ENCODE data around the gene TAS2R38.
"Not testable (repeated sequence)": the region's sequence is repeated elsewhere in the genome, so short reads cannot be mapped to it uniquely, and the experiment has no call there.

TAS2R38 gene

DNA sequence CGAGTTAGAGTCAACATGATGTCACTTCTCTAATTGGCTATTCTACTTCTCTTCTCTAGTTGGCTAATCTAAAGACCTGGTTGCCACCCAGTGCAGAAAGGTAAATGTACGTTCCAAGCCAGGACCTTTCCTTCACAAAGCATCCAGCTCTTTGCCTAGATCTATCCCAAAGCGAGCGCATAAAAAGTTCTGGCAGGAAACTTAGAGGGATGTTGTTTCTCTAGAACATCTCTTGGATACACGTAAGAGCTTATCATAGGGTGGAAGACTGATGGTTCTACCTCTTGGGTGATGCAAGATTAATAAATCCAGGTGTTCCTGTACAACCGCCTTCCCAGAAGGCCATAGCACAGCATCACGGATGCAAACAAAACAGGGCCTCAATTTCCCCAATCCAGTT lies at the start of gene TAS2R38:
TAS2R38 (minus strand) TSS at position 101 of the 400 bp plus-strand sequence; CDS start at position 17, 84 bp downstream.
- DNase-seq = no peak

DNA sequence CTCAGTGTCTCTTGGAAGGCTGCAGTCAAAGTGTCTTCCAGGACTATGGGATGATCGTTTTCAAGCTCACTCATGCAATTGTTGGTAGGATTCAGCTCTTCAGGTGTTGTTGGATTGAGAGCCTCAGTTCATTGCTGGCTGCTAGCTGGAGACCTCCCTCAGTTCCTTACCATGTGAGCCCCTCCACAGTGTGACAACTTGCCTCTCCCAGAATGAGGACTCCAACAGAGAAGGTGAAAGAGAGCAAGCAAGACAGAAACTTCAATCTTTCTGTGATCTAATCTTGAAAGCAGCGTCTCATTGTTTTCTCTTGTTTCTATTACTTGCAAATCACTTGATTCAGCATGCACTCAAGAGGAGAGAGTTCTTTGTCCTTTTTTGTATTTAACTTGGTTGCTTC lies 44.6 kb upstream of the TAS2R38 start:
- DNase-seq = no peak

DNA sequence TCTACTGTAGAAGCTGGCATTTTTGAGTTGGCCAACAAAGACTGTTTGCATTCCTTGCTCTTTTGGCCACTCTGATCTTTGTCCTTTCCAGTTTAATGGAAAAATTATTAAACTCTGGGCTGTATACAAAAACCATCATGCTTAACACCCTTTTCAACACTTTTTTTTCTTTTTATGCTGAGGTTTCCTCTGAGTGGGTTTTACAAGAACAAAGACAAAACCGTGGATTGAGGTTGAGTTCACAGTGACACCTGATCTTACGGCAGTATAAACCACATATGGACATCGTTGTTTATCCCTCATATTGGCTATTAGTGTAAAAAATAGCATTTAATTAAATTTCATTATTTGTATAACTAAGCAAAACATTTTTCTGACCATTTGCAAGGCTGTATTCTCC lies 43.9 kb upstream of the TAS2R38 start:
- DNase-seq = no peak

DNA sequence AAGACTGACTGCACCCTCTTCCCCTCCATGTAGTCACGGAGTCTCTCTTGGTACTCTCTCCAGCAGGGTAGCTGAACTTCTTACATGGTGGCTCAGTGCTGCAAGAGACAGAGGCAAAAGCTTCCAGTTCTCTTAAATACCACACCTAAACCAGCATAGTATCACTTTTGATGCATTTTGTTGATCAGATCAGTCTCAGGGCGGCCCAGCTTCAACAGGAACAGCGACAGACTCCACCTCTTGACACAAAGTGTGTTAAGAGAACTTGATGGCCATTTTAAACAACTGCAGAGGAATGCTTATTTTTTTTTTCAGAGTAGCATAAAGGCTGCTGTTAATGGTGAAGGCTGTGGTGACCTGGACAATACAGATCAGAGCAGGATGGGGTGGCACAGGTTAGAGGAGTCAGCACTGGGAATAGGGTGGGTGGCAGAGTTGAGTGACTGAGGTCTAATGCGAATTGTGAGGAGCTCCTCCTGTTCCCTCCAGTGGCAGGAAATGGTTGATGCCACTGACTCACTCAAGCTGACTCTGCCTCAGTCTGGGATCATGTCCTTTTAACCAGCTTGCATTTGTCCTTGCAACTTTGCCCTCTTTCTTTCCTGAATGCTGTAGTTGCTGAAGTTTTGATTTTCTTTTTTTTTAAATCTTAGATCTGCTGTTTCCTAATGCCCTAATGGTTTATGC lies 39.4 kb upstream of the TAS2R38 start:
- no peak for DNase-seq

DNA sequence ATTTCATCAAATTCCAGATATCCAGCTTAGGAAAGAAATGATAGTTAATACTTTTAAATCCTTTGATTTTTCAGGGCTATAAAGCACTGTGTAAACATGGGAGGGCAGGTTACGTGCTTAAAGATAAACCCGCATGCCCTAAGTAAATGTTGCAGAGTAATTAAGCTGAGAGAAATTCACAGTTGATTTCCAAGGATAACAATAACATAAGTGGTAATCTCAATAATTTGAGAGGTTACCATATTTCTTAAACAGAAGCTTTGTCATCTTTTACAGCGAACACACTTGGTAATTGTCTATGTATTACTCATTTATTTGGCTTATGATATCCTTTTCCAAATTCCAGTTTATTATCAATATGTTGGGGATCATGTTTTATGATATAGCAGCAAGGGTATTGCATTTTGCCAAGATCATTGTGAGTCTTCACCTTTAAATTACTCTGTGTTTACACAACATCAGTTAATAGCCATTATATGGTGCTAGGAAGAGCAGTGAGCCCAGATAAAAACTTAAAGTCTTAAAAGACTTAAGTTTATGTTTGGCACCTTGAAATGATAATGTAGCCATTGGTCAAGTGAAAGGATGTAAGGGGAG lies 37.5 kb upstream of the TAS2R38 start:
- no peak for DNase-seq

DNA sequence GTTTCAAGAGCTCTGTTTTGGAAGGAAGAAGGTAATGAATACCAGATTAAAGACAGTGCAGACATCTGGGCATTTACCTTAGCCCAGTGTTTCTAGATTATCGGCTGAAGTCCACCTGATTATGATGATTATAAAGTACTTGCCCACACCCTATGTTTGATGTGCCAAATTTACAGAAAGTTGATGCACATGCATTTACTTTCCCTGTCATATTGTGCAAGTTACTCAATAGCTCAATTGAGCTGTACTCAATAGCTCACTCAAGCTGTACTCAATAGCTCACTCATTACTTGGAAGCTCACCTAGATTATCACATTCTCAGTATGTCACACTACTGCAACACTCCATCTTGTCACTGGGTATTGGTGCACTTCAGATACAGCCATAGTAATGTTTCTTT lies 35.6 kb upstream of the TAS2R38 start:
- DNase-seq = no peak

DNA sequence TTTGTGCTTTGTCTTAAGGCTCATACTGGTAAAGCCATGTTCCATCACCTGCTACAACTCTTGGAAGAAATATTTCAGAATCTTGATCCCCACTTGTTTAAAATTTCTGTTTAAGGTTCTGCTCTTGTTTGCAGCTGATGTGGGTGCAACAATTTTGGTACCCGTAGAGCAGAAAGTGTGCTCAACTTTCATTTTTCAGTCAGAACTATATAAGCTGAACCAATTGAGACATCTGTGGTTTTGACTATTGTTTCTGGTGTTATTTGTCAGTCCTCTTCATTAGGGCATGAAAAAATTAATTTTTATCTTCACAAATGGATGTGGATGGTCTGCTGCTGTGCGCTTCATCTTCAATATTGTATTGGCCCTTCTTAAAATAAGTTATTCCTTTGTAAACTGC lies 33.0 kb upstream of the TAS2R38 start:
- DNase-seq = no peak

DNA sequence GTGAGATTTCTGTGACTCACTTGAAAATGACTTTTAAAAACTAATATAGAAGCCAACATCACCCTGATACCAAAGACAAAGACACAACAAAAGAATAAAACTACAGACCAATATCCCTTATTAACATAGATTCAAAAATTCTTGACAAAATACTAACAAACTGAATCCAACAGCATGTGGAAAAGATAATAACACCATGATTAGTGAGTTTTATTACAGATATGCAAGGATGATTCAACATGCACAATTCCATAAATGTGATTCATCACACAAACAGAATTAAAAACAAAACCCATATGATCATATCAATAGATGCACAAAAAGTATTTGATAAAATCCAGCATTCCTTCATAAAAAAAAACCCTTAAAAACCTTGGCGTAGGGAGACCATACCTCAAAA lies 28.6 kb upstream of the TAS2R38 start:
- no peak for DNase-seq

DNA sequence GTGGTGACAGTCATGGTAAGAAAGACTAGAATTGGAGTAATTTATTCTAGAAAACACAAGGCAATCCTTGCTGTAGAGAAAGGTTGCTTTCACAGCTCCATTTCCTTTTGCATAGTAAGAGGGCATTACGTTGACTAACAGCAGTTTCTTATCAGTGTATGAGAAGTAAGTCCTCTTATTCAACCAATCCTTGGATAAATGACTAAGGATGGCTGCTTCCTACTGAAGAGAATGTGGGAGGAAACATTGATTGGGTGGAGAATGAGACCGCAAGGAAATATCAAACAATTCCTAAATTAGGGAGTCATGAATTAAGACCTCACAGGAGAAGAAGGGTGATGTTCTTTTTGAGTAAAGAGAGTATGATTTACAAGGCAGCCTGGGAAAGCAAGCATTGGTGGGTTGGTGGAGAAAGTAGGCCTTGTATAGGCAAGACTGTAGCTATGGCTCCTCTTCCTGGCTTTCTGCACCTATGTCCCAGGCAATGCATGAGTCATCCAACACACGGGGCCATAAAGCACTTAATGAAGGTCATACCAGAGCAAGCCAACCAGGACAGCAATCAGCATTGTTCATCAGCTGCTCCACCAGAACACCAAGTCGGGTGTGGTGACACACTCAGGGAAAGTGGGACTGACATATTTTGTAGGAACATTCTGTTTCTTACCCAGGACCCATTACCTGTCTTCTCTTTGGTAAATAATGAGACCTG lies 27.7 kb upstream of the TAS2R38 start:
- DNase-seq = no peak

DNA sequence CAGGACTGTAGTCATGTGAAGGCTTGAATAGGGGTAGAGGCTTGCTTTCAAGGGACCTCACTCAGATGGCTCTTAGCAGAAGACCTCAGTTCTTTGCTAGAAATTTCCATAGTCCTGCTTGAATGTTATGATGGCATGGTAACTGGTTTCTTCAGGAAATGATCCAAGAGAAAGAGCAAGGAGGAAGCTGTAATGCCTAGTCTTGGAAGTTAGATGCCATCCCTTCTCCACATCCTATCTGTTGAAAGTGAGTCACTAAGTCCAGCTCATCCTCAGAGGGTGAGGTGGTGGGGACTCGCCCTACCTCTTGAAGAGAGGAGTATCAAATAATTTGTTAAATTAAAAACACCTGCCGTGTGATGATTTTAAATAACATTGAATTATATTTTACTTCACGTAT lies 26.7 kb upstream of the TAS2R38 start:
- no peak for DNase-seq

DNA sequence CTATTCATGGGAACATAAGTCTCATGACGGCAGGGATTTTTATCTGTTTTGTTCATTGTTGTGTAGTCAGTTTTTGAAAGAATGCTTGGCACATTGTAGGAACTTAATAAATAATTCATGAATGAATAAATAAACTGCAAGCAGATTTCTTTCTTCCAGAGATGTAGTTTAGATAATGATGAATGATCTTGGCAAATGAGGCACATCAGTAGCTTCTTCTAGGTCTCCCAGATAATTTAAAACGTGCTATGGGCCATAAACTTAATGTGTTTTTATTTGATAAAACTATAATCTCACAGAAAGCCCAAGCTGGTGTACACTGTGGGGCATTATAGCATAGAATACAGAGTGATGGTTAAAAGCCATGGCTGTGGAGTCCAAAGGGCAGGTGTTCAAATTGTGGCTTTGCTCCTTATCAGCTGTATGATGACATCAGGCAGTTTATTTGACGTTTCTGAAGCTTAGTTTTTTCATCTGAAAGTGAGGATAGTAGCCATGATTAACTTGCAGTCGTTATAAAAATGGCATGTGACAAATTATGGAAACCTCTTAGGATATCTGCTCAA lies 25.6 kb upstream of the TAS2R38 start:
- no peak for DNase-seq

DNA sequence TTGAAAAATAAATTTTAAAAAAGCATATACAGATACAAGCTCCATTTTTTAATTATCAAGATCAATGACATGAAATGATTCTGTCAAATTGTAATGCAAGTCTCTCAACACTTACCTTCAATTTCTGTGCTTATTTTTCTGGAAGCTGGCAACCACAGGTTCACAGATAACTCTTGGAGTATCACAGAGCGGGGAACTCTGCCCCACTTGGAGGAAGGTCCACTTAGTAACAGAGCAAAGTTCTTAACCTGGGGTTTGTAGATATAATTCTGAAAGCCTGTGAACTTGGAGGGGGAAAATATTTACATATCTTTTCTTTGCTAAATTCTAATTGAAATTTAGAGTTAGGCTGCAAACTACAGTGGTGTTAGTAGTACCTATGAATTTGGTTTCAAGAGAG lies 19.8 kb upstream of the TAS2R38 start:
- DNase-seq = no peak

DNA sequence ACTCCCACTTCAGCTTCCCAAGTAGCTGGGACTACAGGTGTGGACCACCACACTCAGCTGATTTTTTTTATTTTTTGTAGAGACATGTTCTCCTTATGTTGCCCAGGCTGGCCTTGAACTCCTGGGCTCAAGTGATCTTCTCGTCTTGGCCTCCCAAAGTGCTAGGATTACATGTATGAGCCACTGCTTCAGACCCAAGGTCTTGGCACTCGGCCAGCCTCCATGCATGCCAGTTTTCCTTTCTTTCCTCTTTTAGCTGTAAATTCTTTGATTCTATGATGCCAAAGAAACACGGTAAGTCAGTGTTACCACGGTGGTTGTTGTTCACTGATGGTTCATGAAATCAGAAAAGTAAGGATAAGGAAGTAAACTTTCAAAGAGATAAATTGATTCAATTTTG lies 19.1 kb upstream of the TAS2R38 start:
- no peak for DNase-seq

DNA sequence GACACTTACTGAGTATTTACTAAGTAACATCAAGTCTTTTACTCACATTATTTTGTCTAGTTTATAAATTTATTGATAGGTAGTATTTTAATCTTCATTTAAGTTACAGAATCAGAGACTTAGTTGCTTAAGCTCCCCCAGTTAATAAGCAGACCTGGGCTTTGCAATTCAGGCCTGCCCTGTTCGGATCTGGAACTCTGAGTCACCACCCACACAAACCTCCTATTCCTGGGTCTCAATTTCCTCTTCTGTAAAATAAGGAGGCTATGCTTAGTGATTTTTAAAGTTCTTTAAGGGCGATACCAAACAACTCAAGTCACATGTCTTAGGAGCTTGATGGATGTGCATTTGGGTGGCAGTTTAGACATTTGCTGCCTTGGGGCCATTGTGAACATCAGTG lies 18.6 kb upstream of the TAS2R38 start:
- no peak for DNase-seq

DNA sequence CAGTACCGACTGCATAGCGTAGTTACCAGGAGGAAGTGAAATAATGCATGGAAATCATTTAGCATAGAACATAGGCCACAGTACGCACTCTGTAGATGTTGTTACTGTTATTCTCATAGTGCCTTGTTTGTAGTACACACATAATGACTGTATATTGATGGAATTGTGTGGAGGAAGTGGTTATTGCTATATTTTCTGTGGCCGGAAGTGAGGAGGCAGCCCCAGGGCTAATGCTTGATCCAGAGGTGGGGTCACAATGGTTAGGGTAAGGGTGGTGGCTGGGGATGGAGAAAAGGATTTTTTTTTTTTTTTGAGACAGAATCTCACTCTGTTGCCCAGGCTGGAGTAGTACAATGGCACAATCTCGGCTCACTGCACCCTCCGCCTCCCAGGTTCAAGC lies 17.6 kb upstream of the TAS2R38 start:
- DNase-seq = no peak

DNA sequence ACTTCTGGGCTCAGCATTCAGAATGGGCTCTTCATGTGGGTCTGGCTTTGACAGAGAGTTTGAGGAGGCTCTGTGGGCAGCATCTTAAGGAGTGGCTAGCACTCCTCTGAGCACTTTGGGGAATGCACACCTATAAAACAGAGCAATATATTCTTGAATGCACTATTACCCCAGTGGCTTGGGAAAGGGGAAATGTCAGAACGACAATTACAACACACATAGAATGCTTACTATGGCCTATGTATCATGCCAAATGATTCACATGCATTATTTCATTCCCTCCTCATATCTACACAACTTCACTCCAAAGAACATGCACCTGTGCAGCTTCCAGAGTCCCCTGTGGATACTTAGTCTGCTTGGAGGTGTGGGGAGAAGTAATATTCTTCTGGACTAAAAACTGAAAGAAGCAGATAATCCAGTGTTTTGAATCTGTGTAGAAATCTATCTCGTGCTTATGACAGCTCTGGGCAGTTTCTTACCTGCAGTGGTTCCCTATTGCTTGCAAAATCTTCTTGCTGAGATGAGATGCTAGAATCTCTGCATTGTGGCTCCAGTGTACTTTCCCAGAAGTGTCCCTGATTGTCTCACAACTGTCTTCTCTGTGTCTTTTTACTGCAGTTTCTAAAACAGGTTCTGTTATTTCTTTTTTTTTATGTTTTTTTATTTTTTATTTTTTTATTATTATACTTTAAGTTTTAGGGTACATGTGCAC lies 16.6 kb upstream of the TAS2R38 start:
- DNase-seq = no peak

DNA sequence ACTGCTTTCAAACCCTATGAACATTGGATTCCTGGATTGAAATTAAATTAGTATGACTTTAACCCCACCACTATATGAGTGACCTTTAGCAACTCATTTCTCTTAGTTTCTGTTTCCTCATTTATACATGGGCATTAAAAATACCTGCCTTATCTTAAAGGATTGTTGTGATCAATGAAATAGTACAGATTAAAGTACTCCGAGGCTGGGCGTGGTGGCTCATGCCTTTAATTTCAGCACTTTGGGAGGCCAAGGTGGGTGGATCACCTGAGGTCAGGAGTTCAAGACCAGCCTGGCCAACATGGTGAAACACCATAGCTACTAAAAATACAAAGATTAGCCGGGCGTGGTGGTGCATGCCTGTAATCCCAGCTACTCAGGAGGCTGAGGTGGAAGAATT lies 14.2 kb upstream of the TAS2R38 start:
- not testable (repeated sequence) for DNase-seq

DNA sequence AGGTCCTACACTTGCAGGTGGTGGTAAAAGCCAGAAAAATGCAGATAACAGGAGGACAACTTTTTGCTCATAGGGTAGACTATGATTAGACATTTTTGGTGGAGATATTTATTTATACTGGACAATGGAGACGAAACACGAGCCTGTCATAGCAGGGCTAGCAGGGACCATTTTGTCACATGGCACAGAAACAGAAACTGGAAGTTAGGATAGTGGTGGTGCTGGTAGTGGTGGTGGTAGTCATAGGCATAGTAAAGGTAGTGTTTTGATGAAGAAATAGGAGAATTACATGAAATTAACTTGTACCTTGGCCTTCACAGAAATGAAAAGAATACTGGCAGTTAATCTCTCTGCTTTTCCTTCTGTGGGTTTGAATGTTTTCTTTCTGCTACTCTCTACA lies 13.3 kb upstream of the TAS2R38 start:
- DNase-seq = no peak

DNA sequence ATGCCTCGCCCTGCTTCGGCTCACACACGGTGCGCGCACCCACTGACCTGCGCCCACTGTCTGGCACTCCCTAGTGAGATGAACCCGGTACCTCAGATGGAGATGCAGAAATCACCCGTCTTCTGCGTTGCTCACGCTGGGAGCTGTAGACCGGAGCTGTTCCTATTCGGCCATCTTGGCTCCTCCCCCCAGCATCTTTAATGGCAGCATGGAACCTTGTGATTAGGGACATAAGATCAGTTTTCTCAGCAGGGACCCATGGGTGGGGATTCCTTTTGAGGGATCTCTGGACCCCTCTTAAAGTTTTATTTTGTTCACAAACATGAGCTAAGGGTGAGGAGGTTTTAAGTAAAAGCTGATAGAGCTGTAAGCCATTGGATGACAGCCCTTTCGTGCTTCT lies 12.4 kb upstream of the TAS2R38 start:
- DNase-seq = not testable (repeated sequence)

DNA sequence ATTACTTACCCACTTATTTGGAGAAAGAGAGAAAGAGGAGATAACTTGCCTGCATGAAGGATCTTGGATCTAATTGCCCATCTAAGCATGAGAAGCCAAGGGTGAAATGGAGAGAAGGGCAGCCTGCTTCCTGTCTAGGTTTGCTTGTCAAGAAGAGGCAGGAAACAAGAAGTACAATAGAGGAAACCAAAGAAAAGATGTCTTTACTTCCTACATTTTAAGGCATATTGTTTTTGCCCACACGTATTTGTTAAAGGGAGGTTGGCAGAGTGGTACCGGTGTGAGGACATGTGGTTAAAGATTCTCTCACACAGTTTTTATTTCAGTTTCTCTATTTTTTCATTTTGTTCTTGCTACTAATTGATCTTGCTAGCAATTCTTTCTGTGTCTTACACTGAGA lies 6.0 kb upstream of the TAS2R38 start:
- no peak for DNase-seq

DNA sequence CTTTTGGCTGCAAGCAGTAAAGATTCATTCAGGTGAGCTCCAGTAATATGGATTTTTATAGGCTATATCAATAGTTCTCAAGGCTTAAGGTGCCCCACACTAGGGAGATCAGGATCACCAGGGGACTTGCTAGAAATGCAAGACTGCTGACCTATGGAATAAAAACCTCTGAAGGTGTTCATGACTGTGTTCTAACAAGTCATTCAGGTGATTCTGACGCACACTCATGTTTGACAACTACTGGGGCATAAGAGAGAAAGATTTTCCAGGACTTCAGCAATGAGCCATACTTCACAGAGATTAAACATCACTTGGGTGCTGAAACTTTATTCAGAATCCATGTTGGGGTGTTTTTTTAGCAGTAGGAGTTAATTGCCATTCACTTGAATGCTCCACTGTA lies 4.8 kb upstream of the TAS2R38 start:
- no peak for DNase-seq
